Measurements from ENCODE around the gene DUSP3. TPM values are rescaled to one million over a fixed set of nuclear protein-coding genes. Genes with fewer than 3 reads are reported as not detected.

DUSP3 gene
- total and polyA plus RNA-seq, 2 of the 13 experiments (the other 11 are each of a cell fraction or from before 2014, with no cell fraction given): 60.0 to 71.5 TPM

DNA sequence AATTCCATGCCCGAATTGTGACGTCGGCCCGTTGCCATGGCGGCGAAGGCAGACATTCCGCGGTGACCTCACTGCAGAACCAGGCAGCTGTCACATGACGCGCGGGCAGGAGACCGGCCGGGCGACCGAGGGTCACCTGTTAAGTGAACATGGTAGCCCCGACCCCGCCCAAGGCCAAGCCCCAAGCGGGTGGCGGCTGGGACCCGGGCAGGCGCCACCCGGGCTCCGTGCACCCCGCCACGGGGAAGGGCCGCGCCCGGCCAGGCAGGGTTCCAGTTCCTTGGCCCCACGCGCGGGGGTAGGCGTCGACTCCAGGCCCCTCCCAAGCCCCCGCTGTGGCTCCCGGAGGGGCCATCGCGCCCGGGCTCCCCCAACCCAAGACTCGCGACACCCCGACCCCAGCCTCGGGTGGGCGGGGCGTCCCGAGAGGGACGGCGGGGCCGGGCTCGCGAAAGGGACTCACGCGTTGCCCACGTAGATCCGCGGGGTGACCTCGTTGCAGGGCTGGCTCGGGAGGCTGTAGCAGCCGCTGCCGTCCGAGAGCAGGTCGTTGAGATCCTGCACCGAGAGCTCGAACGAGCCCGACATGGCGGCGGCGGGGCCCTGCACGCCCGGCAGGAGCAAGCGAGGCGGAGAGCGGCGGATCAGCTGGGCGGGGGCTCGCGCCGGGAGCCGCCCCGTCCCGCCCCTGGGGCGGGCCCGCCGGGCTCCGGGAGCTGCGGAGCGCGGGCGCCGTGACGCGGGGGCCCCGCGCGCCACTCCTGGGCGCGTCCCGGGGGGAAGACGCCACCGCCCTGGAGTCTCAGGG is at the start of gene DUSP3 (continued):
- TF ChIP-seq, protein P1, sequence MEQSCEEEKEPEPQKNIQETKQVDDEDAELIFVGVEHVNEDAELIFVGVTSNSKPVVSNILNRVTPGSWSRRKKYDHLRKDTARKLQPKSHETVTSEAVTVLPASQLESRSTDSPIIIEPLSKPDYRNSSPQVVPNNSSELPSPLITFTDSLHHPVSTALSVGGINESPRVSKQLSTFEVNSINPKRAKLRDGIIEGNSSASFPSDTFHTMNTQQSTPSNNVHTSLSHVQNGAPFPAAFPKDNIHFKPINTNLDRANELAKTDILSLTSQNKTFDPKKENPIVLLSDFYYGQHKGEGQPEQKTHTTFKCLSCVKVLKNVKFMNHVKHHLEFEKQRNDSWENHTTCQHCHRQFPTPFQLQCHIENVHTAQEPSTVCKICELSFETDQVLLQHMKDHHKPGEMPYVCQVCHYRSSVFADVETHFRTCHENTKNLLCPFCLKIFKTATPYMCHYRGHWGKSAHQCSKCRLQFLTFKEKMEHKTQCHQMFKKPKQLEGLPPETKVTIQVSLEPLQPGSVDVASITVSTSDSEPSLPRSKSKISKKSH (CRISPR knock-in tag; IDR thresholded peaks at IDR 0.05; ENCODE audit: borderline replicate concordance): peak; percentile 81; the same call in 1 of the 2 replicates
- peak; percentile 14 for TF ChIP-seq ZNF746 (CRISPR knock-in tag; IDR thresholded peaks at IDR 0.05)
- TF ChIP-seq MEIS1 (CRISPR knock-in tag; IDR thresholded peaks at IDR 0.05; ENCODE audit: borderline replicate concordance): peak; percentile 50
- TF ChIP-seq, protein P2, sequence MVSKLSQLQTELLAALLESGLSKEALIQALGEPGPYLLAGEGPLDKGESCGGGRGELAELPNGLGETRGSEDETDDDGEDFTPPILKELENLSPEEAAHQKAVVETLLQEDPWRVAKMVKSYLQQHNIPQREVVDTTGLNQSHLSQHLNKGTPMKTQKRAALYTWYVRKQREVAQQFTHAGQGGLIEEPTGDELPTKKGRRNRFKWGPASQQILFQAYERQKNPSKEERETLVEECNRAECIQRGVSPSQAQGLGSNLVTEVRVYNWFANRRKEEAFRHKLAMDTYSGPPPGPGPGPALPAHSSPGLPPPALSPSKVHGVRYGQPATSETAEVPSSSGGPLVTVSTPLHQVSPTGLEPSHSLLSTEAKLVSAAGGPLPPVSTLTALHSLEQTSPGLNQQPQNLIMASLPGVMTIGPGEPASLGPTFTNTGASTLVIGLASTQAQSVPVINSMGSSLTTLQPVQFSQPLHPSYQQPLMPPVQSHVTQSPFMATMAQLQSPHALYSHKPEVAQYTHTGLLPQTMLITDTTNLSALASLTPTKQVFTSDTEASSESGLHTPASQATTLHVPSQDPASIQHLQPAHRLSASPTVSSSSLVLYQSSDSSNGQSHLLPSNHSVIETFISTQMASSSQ (IDR thresholded peaks at IDR 0.05; ENCODE audit: low read depth): no peak
- TF ChIP-seq, protein P2 (CRISPR knock-in tag; IDR thresholded peaks at IDR 0.05; ENCODE audit: borderline replicate concordance): peak; percentile 80; the same call in 1 of the 2 replicates
- TF ChIP-seq NR1H2 (CRISPR knock-in tag; IDR thresholded peaks at IDR 0.05; ENCODE audit: borderline replicate concordance, low read depth): no peak; the same call in 1 of the 2 replicates
- peak; percentile 36; the same call in 1 of the 2 replicates for TF ChIP-seq ARHGAP35 (CRISPR knock-in tag; IDR thresholded peaks at IDR 0.05; ENCODE audit: borderline replicate concordance)
- TF ChIP-seq JUND (CRISPR knock-in tag; IDR thresholded peaks at IDR 0.05): peak; percentile 86
- peak; percentile 86 for TF ChIP-seq NR2C2 (CRISPR knock-in tag; IDR thresholded peaks at IDR 0.05; ENCODE audit: borderline replicate concordance)
- TF ChIP-seq, protein P3, sequence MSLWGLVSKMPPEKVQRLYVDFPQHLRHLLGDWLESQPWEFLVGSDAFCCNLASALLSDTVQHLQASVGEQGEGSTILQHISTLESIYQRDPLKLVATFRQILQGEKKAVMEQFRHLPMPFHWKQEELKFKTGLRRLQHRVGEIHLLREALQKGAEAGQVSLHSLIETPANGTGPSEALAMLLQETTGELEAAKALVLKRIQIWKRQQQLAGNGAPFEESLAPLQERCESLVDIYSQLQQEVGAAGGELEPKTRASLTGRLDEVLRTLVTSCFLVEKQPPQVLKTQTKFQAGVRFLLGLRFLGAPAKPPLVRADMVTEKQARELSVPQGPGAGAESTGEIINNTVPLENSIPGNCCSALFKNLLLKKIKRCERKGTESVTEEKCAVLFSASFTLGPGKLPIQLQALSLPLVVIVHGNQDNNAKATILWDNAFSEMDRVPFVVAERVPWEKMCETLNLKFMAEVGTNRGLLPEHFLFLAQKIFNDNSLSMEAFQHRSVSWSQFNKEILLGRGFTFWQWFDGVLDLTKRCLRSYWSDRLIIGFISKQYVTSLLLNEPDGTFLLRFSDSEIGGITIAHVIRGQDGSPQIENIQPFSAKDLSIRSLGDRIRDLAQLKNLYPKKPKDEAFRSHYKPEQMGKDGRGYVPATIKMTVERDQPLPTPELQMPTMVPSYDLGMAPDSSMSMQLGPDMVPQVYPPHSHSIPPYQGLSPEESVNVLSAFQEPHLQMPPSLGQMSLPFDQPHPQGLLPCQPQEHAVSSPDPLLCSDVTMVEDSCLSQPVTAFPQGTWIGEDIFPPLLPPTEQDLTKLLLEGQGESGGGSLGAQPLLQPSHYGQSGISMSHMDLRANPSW (CRISPR knock-in tag; IDR thresholded peaks at IDR 0.05; ENCODE audit: borderline replicate concordance): peak; percentile 40; the same call in 1 of the 2 replicates
- TF ChIP-seq ZNF550 (CRISPR knock-in tag; IDR thresholded peaks at IDR 0.05; ENCODE audit: borderline replicate concordance): peak; percentile 95; the same call in 1 of the 2 replicates
- TF ChIP-seq ZFP37 (CRISPR knock-in tag; IDR thresholded peaks at IDR 0.05; ENCODE audit: borderline replicate concordance): 0 out of 2 replicates have a peak, but pooled peaks have one; percentile 54
- TF ChIP-seq ZKSCAN8 (CRISPR knock-in tag; IDR thresholded peaks at IDR 0.05; ENCODE audit: borderline replicate concordance): no peak
- peak; percentile 27 for TF ChIP-seq TAF15 (IDR thresholded peaks at IDR 0.05; ENCODE audit: low read depth, low read length, poor library complexity, severe bottlenecking)
- TF ChIP-seq GATAD1 (CRISPR knock-in tag; IDR thresholded peaks at IDR 0.05): no peak; the same call in none of the 2 replicates
- TF ChIP-seq ZNF383 (CRISPR knock-in tag; IDR thresholded peaks at IDR 0.05; ENCODE audit: borderline replicate concordance): 0 out of 2 replicates have a peak, but pooled peaks have one; percentile 65
- peak; percentile 91 for TF ChIP-seq ZNF709 (CRISPR knock-in tag; IDR thresholded peaks at IDR 0.05)
- TF ChIP-seq ZNF724P (CRISPR knock-in tag; IDR thresholded peaks at IDR 0.05; ENCODE audit: borderline replicate concordance): no peak
- peak; percentile 27 for TF ChIP-seq TBL1XR1 (IDR thresholded peaks at IDR 0.05; ENCODE audit: borderline replicate concordance, low read length, partially characterized antibody)
